ENCODE measurements around the gene FTSJ1.

Gene FTSJ1

DNA sequence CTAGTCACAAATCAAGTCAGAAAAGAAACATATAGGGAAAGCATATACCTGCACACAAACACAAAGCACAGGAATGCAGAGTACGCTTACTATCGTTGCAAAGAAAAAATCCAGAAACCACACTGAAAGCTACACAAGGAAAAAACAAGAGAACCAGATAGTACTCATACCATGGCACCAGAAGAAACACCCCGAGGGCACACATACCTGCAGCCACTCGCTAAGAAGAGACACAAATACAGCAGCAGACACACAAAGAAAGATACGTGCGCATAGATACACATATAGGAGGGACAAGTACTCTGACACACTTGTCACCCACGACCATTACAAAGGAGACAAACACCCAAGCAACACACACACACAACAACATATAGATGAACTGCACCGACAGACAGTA lies 4.5 kb upstream of the FTSJ1 start:
- DNase-seq, result no peak

DNA sequence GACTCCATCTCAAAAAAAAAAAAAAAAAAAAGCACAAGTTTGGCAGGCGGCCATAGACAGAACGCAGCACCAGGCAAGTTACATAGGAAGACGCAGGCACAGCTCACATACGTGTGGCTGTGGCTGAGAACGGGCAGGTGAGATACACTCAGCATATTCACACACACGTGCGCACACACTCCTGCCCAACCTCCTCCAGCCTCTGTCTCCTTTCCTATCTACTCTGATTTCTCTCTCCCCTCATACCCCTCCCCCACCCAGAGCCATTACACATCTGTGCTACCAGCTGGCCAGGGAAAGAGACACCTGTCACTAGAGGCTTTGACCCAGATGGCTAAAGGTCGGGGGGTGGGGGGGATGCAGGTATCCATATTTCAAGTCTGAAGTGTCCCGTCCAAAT lies 3.8 kb upstream of the FTSJ1 start:
- DNase-seq, result no peak

DNA sequence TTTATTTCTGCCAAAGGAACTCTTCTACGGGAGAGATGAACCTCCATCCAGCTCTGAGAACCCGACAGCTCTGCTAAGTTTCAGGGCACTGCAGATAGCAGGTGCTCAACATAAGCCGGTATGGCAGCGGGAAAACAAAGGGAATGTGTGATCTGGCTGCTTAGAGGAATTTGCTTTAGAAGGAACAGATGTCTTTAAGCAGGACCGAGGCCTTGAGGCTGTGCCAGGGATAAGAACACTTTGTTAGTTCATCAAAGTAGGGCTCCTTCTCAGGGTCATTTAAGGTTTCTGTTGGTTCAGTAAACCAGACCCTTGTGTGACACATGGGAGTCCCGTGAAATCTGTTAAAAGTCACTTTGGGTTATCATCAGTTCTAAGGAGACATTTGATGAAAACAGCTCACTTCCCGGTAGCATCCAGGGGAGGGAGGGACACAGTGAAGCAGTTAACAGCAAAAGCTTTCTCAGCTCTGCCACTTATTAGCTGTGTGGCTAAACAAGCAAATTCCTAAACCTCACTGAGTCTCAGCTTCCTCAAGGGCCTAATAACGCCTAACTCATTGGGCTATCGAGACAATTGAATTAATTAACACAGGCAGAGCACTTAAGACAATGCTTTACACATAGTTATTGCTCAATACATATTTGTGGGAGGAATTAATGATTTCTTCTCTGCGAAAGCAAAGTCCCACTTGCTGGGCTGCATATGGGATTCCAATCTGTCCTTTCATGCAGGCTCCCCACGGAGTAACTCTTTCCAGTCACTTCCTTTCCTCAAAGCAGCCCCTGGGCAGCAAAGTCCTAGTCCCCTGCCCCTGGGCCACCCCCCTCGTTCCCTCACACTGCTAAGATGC lies 2.9 kb upstream of the FTSJ1 start:
- DNase-seq, result no peak

DNA sequence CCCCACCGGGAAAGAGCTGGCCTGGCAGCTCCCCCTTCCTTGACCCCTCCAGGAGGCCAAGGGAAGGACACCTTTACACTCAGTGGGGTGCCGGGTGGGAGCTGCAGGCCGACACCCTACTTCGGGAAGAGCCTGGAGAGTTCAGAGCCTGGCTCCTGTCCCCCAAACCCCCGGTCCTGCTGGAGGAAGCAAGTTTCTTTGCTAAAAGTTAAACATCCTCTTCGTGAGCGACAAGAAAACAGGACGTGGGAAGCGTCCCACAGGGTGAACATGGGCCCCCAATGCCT lies 2.4 kb upstream of the FTSJ1 start:
- DNase-seq, result no peak

DNA sequence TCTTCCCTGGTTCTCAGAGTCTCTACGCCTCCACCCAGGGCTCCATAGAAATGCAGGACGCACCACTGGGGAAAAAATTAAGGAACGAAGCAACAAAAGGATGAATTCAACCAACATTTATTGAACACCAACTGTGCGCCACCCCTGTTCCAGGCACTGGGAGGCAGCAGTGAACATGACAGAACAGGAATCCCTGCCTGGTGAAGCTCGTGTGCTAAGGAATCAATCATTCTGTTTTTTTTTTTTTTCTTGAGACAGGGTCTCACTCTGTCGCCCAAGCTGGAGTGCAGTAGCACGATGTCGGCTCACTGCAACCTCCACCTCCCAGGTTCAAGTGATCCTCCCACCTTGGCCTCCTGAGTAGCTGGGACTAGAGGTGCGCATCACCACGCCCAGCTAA lies 1.9 kb upstream of the FTSJ1 start:
- DNase-seq, result no peak

DNA sequence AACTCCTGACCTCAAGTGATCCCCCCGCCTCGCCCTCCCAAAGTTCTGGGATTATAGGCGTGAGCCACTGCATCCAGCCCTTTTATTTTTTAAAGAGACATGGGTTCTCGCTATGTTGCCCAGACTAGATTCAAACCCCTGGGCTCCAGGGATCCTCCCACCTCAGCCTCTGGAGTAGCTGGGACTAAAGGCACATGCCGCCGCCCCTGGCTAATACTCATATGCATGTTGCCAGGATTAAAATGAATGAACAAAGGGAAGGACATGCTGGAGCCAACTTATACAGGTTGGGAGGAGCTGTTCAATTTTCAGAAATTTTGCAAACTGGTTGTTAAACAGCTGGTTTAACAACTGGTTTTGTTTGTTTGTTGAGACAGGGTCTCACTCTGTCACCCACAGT lies 1.4 kb upstream of the FTSJ1 start:
- DNase-seq, result no peak

DNA sequence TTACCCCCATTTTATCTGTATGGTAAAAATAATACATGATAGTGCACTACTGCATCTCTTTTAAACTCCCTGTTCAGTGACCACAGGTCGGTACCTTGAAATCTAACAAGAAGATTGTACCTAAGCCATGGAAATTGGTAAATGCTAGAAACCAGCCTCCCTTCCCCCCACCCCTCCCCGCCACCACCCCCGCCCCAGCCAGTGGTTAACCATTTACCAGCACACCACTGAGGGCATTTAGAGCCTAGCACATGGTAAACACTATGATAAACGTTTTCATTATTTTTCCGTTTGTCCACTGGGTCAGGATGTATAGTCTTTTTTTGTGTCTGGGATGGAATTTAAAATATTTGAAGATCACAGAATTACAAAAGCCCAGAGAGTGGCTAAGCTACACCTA lies 703 bp upstream of the FTSJ1 start:
- no peak for DNase-seq

DNA sequence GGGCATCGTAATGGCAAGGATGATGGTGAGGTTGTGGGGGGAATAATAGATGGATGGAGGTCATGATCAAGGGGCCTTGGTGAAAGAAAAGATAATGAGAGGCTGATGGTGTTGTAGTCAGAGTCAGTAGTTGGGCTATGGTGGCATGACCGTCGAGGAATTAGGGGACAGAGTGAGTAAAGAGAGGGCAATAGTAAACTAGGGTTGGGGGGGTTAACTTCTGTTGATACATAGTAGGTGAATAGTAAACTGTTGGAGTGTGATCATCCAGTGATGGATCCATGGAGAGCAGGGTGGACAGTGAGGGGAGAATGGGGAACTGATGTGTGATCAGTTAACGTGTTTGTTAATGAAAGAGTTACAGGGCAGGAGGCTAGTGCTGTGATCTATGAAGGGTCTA lies 920 bp downstream of the FTSJ1 start:
- no peak for DNase-seq

DNA sequence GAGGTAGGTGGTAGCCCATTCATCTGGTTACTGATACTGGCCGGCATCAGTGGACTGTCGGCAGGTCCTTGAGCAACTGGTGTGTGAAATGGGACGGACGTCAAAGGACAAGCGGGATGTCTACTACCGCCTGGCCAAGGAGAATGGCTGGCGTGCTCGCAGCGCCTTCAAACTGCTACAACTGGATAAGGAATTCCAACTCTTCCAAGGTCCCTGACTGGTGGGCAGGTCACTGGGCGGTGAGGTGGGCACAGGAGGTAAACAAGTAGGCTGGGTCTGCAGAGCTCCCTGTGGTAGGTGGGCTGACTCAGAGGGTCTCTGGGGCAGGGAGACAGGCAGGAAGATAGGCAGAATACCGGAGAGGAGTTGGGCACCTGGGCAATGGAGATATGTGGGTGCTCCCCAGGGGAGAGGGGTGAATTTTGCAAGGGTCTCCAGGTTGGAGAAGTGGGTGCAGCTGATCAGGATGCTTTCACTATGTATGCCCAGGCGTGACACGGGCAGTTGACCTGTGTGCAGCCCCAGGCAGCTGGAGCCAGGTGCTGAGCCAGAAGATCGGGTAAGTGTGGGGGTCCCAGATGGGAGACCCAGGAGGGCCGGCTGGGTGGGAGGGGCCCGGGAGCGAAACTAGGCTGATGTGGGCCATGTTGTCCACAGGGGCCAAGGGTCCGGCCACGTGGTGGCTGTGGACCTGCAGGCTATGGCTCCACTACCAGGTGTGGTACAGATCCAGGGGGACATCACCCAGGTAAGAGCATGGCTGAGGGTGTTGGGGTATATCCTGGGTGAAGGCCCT lies 2.2 kb downstream of the FTSJ1 start:
- DNase-seq, result no peak

DNA sequence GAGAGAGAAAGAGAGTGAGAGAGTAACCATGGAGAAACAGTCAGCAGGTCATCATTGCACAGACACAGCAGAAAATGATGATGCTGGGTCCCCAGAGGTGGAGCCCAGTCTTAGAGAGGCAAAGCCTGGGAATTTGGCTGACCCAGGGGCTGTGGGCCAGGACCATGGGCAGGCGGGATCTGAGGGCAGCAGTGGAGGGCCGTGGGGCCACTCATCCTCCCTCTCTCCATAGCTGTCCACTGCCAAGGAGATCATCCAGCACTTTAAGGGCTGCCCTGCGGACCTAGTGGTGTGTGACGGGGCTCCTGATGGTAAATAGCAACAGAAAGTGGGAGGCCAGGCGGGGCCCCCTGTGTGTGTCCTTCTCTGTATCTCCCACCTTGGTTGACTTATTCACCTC lies 2.8 kb downstream of the FTSJ1 start:
- DNase-seq, result no peak

DNA sequence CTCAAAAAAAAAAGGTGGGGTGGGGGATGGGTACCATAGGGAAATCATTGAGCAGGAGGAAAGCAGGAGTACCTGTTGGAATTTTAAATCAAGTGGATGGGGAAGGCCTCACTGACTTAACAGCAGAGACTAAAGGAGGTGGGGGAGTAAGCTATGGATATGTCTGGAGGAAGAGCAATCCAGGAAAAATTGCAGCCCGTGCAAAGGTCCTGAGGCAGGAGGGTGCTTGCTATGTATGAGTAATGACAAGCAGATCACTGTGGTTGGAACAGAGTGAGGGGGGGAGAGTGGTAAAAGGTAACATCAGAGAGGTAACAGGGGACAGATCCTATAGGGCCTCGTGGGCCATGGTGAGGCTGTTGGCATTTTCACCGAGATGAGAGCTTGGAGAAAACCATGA lies 4.1 kb downstream of the FTSJ1 start:
- no peak for DNase-seq

DNA sequence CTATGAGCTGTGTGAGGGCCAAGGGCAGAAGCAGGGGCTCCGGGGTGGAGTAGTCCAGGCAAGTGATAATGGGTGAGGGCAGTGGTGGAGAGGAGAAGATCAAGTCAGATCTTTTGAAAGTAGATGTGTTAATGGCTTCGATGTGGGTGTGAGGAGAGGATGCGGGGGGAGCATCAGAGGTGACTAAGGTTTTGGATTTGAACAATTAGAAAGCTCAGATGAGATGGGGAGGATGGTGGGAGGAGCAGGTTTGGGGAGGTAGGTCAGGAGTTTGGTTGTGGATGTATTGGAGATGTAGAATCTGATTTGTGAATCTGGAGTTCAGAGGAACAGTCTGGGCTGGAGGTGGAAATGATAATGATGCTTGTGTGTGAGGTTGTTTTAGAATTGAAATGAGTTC lies 4.6 kb downstream of the FTSJ1 start:
- no peak for DNase-seq

DNA sequence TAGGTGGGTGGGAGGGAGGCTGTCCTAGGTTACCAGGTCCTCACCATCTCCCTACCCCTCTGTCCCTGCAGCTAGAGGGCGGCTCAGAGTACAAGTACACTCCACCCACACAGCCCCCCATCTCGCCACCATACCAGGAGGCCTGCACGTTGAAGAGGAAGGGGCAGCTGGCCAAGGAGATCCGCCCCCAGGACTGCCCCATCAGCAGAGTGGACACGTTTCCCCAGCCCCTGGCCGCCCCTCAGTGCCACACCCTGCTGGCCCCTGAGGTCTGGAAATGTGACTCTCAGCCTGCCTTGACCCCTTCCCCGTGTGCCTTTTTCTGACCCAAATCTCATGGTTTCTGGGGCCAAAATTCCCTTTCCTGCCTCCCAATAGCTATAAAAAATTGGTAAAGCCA lies 6.5 kb downstream of the FTSJ1 start:
- no peak for DNase-seq

DNA sequence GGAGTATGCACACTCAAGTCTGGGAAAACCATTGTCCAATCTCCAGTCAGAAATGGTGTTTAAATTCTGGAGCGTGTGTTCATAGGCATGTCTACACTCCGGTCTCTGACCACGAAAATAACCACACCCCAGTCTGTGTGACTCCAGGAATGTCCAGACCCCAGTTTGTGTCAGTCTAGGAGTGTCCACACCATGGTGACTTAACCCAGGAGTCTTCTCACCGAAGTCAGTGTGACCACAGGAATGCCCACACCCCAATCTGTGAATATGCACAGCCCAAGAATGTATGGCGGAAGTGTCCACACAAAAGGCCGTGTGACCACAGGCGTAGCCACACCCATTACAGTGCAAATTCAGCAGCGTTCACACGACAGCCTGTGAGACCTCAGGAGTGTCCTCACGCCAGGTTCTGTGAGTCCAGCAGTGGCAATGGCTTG lies 11.4 kb downstream of the FTSJ1 start:
- no peak for DNase-seq

DNA sequence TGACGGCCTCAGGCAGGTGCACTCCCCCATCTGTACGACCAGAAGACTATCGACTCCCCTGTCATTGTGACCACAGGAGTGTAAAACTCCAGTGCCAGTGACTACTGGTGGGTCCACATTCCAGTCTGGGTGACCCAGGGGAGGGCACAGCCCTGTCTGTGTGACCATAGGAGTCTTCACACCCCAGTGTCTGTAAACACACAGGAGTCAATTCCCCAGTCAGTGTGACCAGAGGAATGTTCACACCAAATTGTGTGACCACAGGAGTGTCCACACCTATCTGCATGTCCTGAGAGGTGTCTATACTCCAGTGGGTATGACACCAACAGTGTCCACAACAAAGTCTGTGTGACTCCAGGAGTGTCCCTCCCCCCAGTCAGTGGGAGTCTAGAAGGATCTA lies 12.0 kb downstream of the FTSJ1 start:
- no peak for DNase-seq

DNA sequence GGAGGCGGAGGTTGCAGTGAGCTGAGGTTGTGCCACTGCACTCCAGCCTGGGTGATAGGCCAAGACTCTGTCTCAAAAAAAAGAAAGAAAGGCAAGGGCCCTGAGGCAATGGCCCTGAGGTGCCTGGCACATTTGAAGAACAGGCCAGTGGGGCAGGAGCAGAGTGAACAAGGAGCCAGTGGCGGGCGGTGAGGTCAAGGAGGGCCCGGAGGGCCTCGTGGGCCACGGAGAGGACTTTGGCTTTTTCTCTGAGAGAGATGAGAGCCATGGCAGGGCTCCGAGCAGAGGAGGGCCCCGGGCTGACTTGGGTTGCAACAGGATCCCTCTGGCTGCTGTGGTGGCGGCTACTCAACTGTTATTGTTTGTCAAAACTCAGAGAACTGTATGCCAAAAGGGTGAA lies 13.3 kb downstream of the FTSJ1 start:
- DNase-seq, result no peak

DNA sequence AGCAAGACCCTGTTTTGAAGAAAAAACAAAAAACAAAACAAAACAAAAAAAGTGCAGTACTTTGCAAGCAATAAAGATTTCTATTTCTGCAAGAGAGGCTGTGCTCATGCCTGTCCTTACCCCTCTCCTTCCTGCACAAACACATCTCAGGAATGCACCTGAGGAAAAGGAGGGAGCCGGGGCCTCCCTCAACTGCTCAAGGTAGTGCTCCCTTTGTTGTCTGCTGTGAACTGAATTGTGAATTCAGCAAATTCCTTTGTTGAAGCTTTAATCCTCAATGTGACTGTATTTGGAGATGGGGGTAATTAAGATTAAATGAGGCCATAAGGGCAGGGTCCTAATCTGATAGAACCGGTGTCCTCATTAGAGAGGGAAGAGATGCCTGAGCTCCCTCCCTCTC lies 13.9 kb downstream of the FTSJ1 start:
- DNase-seq, result no peak

DNA sequence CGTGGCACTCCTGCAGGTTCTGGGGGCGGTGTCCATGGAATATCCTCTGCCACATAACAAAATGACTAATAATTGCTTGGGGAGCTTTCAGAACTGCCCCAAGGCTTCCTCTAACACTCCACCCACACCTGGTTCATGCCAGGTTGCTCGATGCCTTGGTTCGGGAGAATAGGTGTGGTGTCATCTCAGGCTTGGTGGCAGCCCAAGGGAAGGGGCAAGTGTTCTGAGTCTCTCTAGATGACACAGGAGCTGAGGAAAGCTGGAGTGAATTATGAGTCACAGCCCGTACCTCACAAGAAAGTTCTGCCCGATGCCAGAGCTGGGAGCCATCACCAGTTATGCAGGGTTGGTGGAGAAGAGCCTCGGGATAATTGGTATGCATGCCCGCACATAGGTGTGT lies 14.7 kb downstream of the FTSJ1 start:
- DNase-seq, result no peak

DNA sequence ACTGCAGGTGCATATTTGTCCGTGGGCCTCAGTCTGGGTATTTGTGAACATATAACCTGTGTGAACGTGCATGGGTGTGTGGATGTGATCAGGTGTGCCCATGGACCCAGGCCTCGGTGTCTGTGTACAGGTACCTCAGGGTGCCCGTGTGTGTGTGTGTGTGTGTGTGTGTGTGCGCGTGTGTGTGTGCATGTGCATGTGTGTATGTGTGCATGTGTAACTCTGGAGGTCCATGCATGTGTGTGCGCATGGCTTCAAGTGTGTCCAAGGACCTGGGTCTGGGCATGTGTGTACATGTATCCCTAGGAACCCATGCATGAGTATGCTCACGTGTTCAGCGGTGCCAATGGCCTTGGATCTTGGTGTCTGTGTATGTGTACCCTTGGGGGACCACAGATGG lies 15.8 kb downstream of the FTSJ1 start:
- DNase-seq, result no peak

DNA sequence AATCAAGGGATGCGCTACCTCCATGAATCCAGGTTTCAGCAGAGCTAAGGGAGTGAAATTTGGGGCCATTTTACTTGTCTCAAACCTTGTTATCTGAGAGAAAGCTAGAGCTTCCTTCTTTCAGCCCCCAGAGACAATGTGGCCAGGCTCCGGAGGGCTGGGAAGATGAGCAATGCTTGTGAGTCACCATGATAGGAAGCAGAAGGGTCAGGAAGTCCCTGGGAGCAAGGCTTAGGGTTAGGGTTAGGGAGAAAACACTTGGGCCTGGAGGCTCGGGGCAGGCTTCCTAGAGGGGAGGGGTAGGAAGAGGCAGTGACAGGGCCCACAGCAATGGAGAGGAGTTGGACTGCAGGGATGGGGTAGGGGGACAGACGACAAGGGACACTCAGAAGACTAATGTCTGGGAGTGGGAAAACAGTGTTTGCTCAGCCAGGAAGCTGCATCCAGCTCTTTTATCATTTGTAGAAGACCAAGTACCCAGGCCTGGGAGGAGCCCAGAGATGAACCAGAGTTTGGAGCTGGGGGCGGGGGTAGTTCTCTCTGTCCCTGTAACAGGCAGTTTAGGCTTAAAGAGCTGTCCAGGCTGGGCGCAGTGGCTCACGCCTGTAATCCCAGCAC lies 16.4 kb downstream of the FTSJ1 start:
- DNase-seq, result no peak

DNA sequence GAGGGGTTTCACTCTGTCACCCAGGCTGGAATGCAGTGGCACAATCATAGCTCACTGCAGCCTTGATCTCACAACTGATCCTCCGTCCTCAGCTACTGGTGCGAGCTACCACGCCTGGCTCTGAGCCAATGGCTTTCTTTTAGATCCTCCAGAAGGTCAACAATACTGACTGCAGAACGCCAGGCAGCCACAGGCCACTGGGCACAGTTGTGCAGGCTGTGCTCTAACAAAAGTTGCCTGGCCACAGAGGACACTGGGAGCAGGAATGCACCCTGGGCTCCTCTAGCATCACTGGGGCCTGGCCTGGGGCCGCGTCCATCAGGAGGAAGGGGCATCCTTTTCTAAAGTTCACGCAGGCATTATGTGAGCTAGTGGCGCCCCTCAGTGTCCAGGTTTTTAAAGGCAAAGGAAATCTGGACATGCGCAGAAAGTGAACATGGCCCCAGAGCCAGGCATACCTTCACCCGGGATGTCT lies 17.9 kb downstream of the FTSJ1 start:
- DNase-seq, result peak in 1 of 2 experiments; percentile 3

DNA sequence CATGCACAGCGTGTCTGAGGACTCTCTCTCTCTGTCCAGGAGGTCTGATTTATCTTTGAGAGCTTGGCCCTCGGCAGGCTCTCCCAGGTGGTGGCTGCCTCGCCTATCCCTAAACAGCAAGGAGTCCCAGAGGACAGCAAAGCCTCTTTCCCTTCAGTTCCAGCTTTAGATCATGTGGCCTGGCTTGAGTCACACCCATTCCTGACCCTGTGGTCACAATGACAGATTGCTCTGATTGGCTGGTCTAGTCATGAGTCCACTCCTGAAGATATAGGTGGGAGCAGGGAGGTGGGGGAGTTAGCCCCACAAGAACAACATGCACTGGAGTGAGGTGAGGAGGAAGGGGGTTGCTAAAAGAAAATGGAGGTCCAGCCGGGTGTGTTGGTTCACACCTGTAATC lies 20.7 kb downstream of the FTSJ1 start:
- DNase-seq, result no peak

DNA sequence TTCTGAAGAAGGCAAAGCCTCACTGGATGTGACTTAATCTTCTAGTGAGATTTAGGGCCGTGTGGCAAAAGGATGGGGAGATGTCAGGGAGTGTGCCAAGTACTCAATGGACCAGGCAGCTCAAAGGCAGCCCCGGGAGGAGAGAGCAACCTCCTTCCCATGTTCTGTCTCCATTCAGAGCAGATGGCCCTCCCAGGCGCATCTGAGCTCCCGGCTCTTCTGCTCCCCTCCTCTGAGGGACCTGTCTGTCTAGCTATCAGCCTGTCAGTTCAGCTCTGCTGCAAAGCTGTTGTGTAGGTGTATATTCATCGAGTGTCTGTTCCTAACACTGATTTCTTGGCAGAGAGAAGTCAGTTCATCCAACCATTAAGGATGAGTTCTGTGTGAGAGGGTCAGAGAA lies 21.9 kb downstream of the FTSJ1 start:
- no peak for DNase-seq

DNA sequence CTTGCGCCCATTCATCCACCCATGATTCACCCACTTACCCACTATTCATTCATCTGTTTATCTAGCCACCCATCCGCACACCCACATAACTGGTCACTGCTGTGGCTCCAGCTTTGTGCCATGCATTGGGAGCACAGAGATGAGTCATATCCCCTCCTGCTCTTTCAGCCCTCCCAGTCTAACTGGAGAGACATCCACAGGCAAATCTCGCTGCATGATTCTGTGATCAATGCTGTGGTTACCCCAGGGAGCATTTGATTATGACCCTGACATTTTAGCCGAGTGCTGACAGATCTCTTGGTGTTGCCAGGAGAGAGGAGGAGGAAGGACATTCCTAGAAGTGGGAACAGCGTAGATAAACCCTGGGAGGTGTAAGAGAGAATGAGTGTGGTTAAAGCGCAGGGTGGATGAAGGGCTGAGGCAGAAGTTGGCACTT lies 22.4 kb downstream of the FTSJ1 start:
- DNase-seq, result no peak
